ENCODE measurements around the gene PON3. TPM values are rescaled to one million over a fixed set of nuclear protein-coding genes. Genes with fewer than 3 reads are reported as not detected.

Gene PON3
- total and polyA plus RNA-seq, 2 of the 8 experiments (the other 6 are each of a cell fraction or from before 2014, with no cell fraction given): not detected

DNA sequence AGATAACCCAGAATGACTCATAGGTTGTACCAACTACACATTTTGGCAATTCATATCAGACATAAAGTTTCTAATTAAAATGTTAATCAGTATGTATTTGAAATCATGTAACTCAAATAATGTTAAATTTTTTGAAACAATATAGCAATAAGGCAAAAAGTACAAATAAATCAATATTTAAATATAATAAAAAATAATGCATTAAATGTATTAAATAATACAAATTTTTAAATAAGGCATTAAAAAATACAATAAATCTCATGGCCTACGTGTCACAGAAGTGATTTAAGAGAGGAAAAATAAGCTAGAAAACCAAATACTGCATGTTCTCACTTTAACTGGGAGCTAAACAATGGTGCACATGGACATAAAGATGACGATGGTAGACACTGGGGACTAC, 29.5 kb upstream of the PON3 start (continued):
- TF ChIP-seq PHF8 (conservative IDR thresholded peaks at IDR 0.05; ENCODE audit: low read depth, low read length) (no peak), CBX5 (IDR thresholded peaks at IDR 0.05; ENCODE audit: low read depth, low read length) (no peak), TAF7 (optimal IDR thresholded peaks at IDR 0.05; ENCODE audit: borderline replicate concordance, low read depth, low read length) (no peak), SP1 (IDR thresholded peaks at IDR 0.05; ENCODE audit: low read depth, low read length) (no peak), NANOG (IDR thresholded peaks at IDR 0.05; ENCODE audit: insufficient read depth, low read depth, low read length, poor library complexity, severe bottlenecking) (no peak), TAF1 (IDR thresholded peaks at IDR 0.05; ENCODE audit: low read depth, low read length) (no peak)
